ENCODE results near the gene SPRR5.

Gene SPRR5

GRCh38 chr1:152946651-152947256 lies at the start of gene SPRR5:
Gene SPRR5 (plus strand): TSS chr1:152947206. CDS start chr1:152948555, 1,349 bp downstream.
- DNase-seq: no peak

GRCh38 chr1:152899027-152899426 lies 48.0 kb upstream of the SPRR5 start:
- DNase-seq: no peak

GRCh38 chr1:152899883-152900282 lies 47.1 kb upstream of the SPRR5 start:
- DNase-seq: no peak

GRCh38 chr1:152901631-152902030 lies 45.4 kb upstream of the SPRR5 start:
- no peak for DNase-seq

- no peak for DNase-seq
Observed at GRCh38 chr1:152902636-152903035, 44.4 kb upstream of the SPRR5 start.

- no peak for DNase-seq
Observed at GRCh38 chr1:152904688-152905440, 42.1 kb upstream of the SPRR5 start.

- no peak for DNase-seq
Observed at GRCh38 chr1:152906023-152906565, 40.9 kb upstream of the SPRR5 start.

GRCh38 chr1:152907686-152908601 lies 39.1 kb upstream of the SPRR5 start, which contains the start of gene IVL:
Gene IVL (plus strand): TSS chr1:152908546. CDS start chr1:152909798, 1,252 bp downstream.
- DNase-seq: no peak

GRCh38 chr1:152909206-152909605 lies 37.8 kb upstream of the SPRR5 start:
- no peak for DNase-seq

- DNase-seq: no peak
Observed at GRCh38 chr1:152912471-152912870, 34.5 kb upstream of the SPRR5 start.

- no peak for DNase-seq
Observed at GRCh38 chr1:152912900-152913299, 34.1 kb upstream of the SPRR5 start.

- no peak for DNase-seq
Observed at GRCh38 chr1:152917794-152918193, 29.2 kb upstream of the SPRR5 start.

- no peak for DNase-seq
Observed at GRCh38 chr1:152919071-152919470, 27.9 kb upstream of the SPRR5 start.

- DNase-seq: no peak
Observed at GRCh38 chr1:152924191-152924590, 22.8 kb upstream of the SPRR5 start.

- no peak for DNase-seq
Observed at GRCh38 chr1:152926091-152926490, 20.9 kb upstream of the SPRR5 start.

GRCh38 chr1:152928671-152929070 lies 18.3 kb upstream of the SPRR5 start:
- DNase-seq: no peak

- no peak for DNase-seq
Observed at GRCh38 chr1:152932170-152932811, 14.7 kb upstream of the SPRR5 start.

GRCh38 chr1:152933196-152933595 lies 13.8 kb upstream of the SPRR5 start:
- DNase-seq: no peak

- DNase-seq: no peak
Observed at GRCh38 chr1:152940614-152941013, 6.4 kb upstream of the SPRR5 start.

- DNase-seq: no peak
Observed at GRCh38 chr1:152941037-152941711, 5.8 kb upstream of the SPRR5 start.

GRCh38 chr1:152942161-152942560 lies 4.8 kb upstream of the SPRR5 start:
- no peak for DNase-seq

GRCh38 chr1:152946248-152946647 lies 758 bp upstream of the SPRR5 start:
- no peak for DNase-seq

Measured in NCI-H524 treated with DMSO at 0.1 percent for 48 hours (cell line).